ENCODE results near the gene MAP3K10. TPM values are rescaled to one million over a fixed set of nuclear protein-coding genes. Genes with fewer than 3 reads are reported as not detected.

The MAP3K10 gene
- total RNA-seq, 1 donor from 2014 or later, result 19.4 TPM

DNA sequence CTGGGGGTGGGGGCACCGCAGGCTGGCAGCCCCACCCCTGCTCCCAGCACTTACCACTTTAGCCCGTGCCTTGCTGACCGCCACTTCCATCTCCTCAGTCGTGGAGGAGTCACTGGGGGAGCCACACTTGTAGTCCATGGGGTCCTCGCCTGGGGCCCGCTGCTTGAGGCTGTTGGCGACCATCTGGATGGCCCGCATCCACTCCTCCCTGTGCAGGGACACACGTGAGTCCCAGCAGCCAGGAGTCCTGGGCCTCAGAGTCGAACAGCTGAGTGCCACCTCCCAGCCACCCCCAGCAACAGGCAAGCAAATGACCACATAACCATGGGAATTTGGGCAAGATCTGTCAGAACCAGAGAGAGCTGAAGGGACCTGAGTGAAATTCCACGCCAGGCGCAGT is 51.3 kb downstream of the MAP3K10 start:
- Histone ChIP-seq H3K4me1 (no peaks in the 10 kb centered on the region), H3K9me3 (no peaks in the 10 kb centered on the region), H3K27ac (no peak overlapping the region), H3K36me3 (peaks cover 30 to 51% of the 10 kb centered on the region in 2 donors), H3K27me3 (no peaks in the 10 kb centered on the region), H3K4me3 (no peak overlapping the region)
- TF ChIP-seq, protein P1, sequence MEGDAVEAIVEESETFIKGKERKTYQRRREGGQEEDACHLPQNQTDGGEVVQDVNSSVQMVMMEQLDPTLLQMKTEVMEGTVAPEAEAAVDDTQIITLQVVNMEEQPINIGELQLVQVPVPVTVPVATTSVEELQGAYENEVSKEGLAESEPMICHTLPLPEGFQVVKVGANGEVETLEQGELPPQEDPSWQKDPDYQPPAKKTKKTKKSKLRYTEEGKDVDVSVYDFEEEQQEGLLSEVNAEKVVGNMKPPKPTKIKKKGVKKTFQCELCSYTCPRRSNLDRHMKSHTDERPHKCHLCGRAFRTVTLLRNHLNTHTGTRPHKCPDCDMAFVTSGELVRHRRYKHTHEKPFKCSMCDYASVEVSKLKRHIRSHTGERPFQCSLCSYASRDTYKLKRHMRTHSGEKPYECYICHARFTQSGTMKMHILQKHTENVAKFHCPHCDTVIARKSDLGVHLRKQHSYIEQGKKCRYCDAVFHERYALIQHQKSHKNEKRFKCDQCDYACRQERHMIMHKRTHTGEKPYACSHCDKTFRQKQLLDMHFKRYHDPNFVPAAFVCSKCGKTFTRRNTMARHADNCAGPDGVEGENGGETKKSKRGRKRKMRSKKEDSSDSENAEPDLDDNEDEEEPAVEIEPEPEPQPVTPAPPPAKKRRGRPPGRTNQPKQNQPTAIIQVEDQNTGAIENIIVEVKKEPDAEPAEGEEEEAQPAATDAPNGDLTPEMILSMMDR (IDR thresholded peaks at IDR 0.05), result no peak
- intact Hi-C loops (cut with DNase I), result no loop called here
- no peak for DNase-seq (ENCODE audit: low spot score in 2 of 2)

DNA sequence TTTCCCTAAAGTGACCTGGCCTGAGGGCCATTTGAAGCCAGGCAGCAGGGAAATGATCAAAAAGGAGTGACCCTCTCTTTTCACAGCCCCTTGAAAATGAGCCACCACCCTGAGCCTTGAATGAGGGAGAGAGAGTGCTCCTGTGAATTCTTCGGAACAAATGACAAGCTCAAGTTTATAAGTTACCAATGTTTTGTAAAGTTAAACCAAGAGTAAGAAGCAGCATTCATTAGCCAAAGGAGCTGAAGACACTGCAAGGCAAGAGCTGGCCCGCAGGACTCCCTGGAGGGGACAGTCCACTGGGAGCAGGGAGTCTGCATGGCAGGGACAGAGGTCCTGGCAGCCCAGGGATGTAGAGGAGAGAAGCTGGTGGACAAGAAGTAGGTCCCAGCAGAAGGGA is 52.0 kb downstream of the MAP3K10 start:
- H3K36me3 ChIP-seq, result peaks cover 24 to 49% of the 10 kb centered on the region in 2 donors
- H3K27ac ChIP-seq, result no peak overlapping the region
- no peak overlapping the region for H3K4me3 ChIP-seq
- intact Hi-C loops (cut with DNase I), result no loop called here
- TF ChIP-seq, protein P1 (IDR thresholded peaks at IDR 0.05), result no peak
- DNase-seq (ENCODE audit: low spot score in 2 of 2), result no peak
- no peaks in the 10 kb centered on the region for H3K9me3 ChIP-seq
- H3K27me3 ChIP-seq, result no peaks in the 10 kb centered on the region
- H3K4me1 ChIP-seq, result no peaks in the 10 kb centered on the region

DNA sequence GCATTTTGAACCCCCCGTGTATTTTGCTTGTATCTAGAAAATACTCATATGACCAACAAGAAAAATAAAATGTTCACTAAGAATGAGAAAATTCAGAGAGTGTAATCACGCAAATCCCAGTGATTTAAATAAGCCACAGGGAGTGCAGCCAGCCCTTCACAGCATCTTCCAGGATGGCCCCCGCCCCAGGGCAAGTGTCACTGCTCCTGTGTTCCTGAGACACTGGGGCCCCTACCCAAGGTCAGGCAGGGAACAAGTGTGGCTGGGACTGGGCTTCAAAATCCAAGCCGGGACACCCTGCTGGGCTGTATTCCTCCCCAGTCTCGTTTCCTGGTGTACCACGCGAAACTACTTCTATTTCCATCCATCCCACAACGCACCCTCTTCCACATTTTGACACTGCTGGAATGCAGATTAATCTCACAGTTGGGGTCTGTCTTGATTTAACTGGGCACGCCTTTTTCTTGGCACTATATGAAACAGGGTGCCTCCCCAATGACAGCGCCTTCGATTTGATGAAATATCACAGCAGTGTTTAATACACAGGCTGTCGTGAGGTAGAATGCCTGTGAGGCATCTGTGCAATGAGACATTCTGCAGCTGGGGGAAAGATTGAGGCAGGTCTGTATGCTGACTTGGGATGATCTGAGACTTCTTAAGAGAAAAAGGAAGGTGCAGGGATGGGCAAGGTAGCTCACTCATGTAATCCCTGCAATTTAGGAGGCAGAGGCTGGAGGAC is 53.5 kb downstream of the MAP3K10 start:
- Histone ChIP-seq H3K9me3 (no peaks in the 10 kb centered on the region), H3K4me3 (no peak overlapping the region), H3K36me3 (peaks cover 10 to 42% of the 10 kb centered on the region in 2 donors), H3K27ac (no peak overlapping the region), H3K4me1 (no peaks in the 10 kb centered on the region), H3K27me3 (no peaks in the 10 kb centered on the region)
- no peak for DNase-seq (ENCODE audit: low spot score in 2 of 2)
- intact Hi-C loops (cut with DNase I), result no loop called here
- TF ChIP-seq, protein P1 (IDR thresholded peaks at IDR 0.05), result no peak

DNA sequence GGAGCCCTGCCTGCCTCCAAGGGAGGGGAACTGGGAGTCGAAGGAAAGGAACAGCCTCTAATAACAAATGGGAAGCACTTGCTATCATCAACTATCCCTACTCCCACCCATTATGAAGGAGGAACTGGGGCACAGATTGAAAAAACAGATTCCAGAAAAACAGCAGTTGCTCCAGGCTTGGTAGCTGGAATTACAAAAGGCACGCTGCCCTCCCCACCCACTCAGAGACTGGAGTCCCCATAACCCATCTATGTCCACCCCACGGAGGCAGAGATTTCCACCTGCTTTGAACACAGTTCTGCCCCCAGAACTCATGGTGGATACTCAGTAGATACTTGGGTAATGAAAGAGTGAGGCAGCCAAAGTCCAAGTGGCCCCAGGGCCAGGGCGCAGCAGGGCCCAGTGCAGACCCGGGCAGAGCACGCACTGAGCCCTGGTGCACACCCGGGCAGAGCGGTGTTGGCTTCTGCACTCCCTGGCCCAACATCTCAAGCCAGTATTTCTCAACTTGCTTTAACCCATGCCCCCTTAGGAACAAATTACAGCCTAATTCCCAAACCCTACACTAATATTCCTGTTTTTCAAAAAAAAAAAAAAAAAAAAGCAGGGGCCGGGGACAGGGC is 54.4 kb downstream of the MAP3K10 start:
- no peak for DNase-seq (ENCODE audit: low spot score in 2 of 2)
- Histone ChIP-seq H3K9me3 (no peaks in the 10 kb centered on the region), H3K4me3 (no peak overlapping the region), H3K27me3 (no peaks in the 10 kb centered on the region), H3K4me1 (no peaks in the 10 kb centered on the region), H3K36me3 (peaks cover 3 to 34% of the 10 kb centered on the region in 2 donors), H3K27ac (no peak overlapping the region)
- TF ChIP-seq, protein P1 (IDR thresholded peaks at IDR 0.05), result no peak
- intact Hi-C loops (cut with DNase I), result no loop called here

DNA sequence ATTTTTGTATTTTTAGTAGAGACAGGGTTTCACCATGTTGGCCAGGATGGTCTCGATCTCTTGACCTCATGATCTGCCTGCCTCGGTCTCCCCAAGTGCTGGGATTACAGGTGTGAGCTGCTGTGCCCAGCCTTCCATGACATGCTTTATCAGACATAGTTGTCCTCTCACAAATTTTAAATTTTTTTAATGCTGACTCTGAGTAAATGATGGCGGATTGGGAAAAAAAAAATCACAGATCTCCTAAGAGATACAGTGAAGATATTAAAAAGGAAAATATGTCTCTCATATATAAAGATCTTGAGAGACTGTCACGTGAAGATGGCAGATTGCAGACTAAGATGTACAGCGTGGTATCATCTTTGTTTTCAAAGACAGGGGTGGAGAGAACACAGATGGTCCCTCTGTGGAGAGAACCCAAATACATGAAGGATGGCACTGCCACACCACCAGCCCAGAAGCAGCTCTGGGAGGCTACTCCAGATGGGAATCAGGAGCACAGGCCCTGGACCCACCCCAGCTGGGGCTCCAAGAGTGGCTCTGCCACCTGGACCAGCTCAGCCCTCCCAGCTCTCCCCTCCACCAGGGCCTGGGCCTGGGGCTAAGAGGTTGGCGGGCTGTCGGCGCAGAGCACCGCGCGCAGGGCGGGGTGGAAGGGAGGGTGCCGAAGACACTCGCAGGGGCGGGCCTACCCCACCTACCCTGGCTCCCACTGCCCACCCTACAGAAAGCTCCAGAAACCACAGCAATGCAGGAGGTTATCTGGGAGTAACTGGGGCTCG is 55.3 kb downstream of the MAP3K10 start:
- TF ChIP-seq, protein P1 (IDR thresholded peaks at IDR 0.05), result no peak
- Histone ChIP-seq H3K36me3 (peaks cover 3 to 27% of the 10 kb centered on the region in 2 donors), H3K4me1 (no peaks in the 10 kb centered on the region), H3K27me3 (no peaks in the 10 kb centered on the region), H3K4me3 (no peak overlapping the region), H3K27ac (no peak overlapping the region), H3K9me3 (no peaks in the 10 kb centered on the region)
- DNase-seq (ENCODE audit: low spot score in 2 of 2), result no peak
- intact Hi-C loops (cut with DNase I), result no loop called here

Data from ascending aorta (tissue), 2 donors.